HG02610 (cell line): Measurements from ENCODE around the gene GIGYF2.
"Not testable (repeated sequence)": the region's sequence is repeated elsewhere in the genome, so short reads cannot be mapped to it uniquely, and the experiment has no call there.

ENCODE experiments used
- ATAC-seq: cut with Tn5 transposase; IDR thresholded peaks from one replicate; pipeline ENCODE4 v1.9.1; 2021; ENCODE audit warnings: mild to moderate bottlenecking, moderate library complexity; ENCODE audit not compliant: unreplicated experiment

GIGYF2 gene

GRCh38 chr2:232689152-232689910 lies 7.8 kb upstream of the GIGYF2 start:
- ATAC-seq = no peak

GRCh38 chr2:232691117-232691516 lies 6.0 kb upstream of the GIGYF2 start:
- ATAC-seq = not testable (repeated sequence)

- no peak for ATAC-seq
Measured at GRCh38 chr2:232693344-232693743, 3.8 kb upstream of the GIGYF2 start.

GRCh38 chr2:232696609-232697058 lies 497 bp upstream of the GIGYF2 start:
- no peak for ATAC-seq

GRCh38 chr2:232697807-232698110 lies 628 bp downstream of the GIGYF2 start:
- no peak for ATAC-seq

GRCh38 chr2:232698556-232699091 lies 1.5 kb downstream of the GIGYF2 start:
- no peak for ATAC-seq

GRCh38 chr2:232699110-232699509 lies 2.0 kb downstream of the GIGYF2 start:
- ATAC-seq = no peak

- no peak for ATAC-seq
Measured at GRCh38 chr2:232700154-232700553, 3.0 kb downstream of the GIGYF2 start.

- no peak for ATAC-seq
Measured at GRCh38 chr2:232707076-232707475, 9.9 kb downstream of the GIGYF2 start.

GRCh38 chr2:232713505-232713904 lies 16.4 kb downstream of the GIGYF2 start:
- no peak for ATAC-seq

- no peak for ATAC-seq
Measured at GRCh38 chr2:232714969-232715368, 17.8 kb downstream of the GIGYF2 start.

- not testable (repeated sequence) for ATAC-seq
Measured at GRCh38 chr2:232720056-232720455, 22.9 kb downstream of the GIGYF2 start.

- ATAC-seq = no peak
Measured at GRCh38 chr2:232721261-232721660, 24.1 kb downstream of the GIGYF2 start.

- ATAC-seq = no peak
Measured at GRCh38 chr2:232721882-232722281, 24.8 kb downstream of the GIGYF2 start.

- no peak for ATAC-seq
Measured at GRCh38 chr2:232723027-232723426, 25.9 kb downstream of the GIGYF2 start.

GRCh38 chr2:232728785-232729184 lies 31.7 kb downstream of the GIGYF2 start:
- no peak for ATAC-seq

GRCh38 chr2:232731470-232731869 lies 34.3 kb downstream of the GIGYF2 start:
- ATAC-seq = no peak

- ATAC-seq = no peak
Measured at GRCh38 chr2:232741294-232741693, 44.2 kb downstream of the GIGYF2 start.

- no peak for ATAC-seq
Measured at GRCh38 chr2:232741972-232742371, 44.8 kb downstream of the GIGYF2 start.

- ATAC-seq = no peak
Measured at GRCh38 chr2:232744963-232745362, 47.8 kb downstream of the GIGYF2 start.

- ATAC-seq = no peak
Measured at GRCh38 chr2:232748038-232748437, 50.9 kb downstream of the GIGYF2 start.

GRCh38 chr2:232749331-232749730 lies 52.2 kb downstream of the GIGYF2 start:
- no peak for ATAC-seq
